Measurements from ENCODE around the gene CCDC171.

Gene CCDC171

DNA sequence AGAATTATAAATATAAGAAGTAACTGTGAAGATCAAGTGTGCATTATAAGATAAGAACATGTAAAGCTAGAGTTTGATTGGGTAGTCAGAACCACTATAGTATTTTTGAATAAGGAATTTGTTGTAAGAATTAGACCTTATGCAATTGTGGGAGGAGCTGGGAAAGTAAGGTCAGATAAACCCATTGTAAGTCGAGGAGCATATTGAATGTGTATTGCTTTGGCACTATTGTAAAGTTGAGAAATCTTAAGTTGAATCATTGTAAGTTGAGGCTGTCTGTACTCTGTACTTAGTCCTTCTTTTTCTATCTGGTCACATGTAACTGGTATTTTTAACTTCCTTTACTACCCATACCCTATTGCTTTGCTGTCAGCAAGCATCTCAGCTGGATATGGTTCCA, 158.7 kb downstream of the CCDC171 start:
- Histone ChIP-seq H3K18ac (ENCODE audit: low read length) (no peak overlapping the region), H2BK5ac (ENCODE audit: low read length) (no peak overlapping the region), H3K9ac (ENCODE audit: low read length) (no peak overlapping the region), H3K4ac (ENCODE audit: low read depth, low read length) (no peak overlapping the region), H3K4me2 (ENCODE audit: low read length) (no peak overlapping the region), H3K36me3 (ENCODE audit: control insufficient read depth, insufficient read depth, low read length) (no peaks in the 10 kb centered on the region), H3K23ac (ENCODE audit: low read length) (no peak overlapping the region), H2BK120ac (ENCODE audit: low read depth, low read length) (no peak overlapping the region), H3K56ac (ENCODE audit: low read length) (no peak overlapping the region), H4K5ac (ENCODE audit: low read length) (no peak overlapping the region), H3K4me3 (ENCODE audit: low read length) (no peak overlapping the region), H4K8ac (ENCODE audit: low read depth, low read length) (no peak overlapping the region), H2AK5ac (ENCODE audit: low read length) (no peak overlapping the region), H3K27me3 (ENCODE audit: insufficient read depth, low read length, poor library complexity) (no peaks in the 10 kb centered on the region), H3K27ac (ENCODE audit: low read depth, low read length) (no peak overlapping the region), H2BK15ac (replicated peaks; ENCODE audit: low read depth) (no peak overlapping the region), H3K79me1 (ENCODE audit: low read length) (no peaks in the 10 kb centered on the region), H3K79me2 (ENCODE audit: control insufficient read depth, insufficient read depth, low read length) (no peaks in the 10 kb centered on the region), H3K4me1 (ENCODE audit: control insufficient read depth, low read depth, low read length) (no peaks in the 10 kb centered on the region)
- DNase-seq, result no peak
- WGBS (ENCODE audit: extremely low coverage, insufficient coverage, low lambda C conversion rate), result no CpG with 5 or more reads among the region's 1 CpG

DNA sequence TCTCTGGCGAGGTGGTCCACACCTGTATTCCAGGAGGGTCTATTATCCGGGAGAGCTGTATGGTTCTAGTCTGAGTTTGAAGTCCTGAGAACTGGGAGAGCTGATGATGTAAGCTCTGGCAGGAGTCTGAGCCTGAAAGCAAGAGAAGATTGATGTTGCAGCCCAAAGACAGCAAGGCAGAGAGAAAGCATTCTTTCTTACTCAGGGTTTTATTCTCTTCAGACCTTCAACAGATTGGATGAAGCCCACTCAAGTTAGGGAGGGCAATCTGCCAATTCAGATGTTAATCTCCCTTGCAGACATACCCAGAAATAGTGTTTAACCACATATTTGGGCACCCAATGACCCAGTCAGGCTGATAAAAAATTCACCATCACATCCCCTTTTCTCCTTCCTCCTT, 159.1 kb downstream of the CCDC171 start:
- Histone ChIP-seq H2AK5ac (ENCODE audit: low read length) (no peak overlapping the region), H2BK15ac (replicated peaks; ENCODE audit: low read depth) (no peak overlapping the region), H3K27me3 (ENCODE audit: insufficient read depth, low read length, poor library complexity) (no peaks in the 10 kb centered on the region), H2BK5ac (ENCODE audit: low read length) (no peak overlapping the region), H3K79me1 (ENCODE audit: low read length) (no peaks in the 10 kb centered on the region), H3K18ac (ENCODE audit: low read length) (no peak overlapping the region), H3K36me3 (ENCODE audit: control insufficient read depth, insufficient read depth, low read length) (no peaks in the 10 kb centered on the region), H3K56ac (ENCODE audit: low read length) (no peak overlapping the region), H3K4me1 (ENCODE audit: control insufficient read depth, low read depth, low read length) (no peaks in the 10 kb centered on the region), H3K9ac (ENCODE audit: low read length) (no peak overlapping the region), H3K79me2 (ENCODE audit: control insufficient read depth, insufficient read depth, low read length) (no peaks in the 10 kb centered on the region), H4K8ac (ENCODE audit: low read depth, low read length) (no peak overlapping the region), H4K5ac (ENCODE audit: low read length) (no peak overlapping the region), H3K4me2 (ENCODE audit: low read length) (no peak overlapping the region), H3K4ac (ENCODE audit: low read depth, low read length) (no peak overlapping the region), H3K23ac (ENCODE audit: low read length) (no peak overlapping the region), H3K27ac (ENCODE audit: low read depth, low read length) (no peak overlapping the region), H3K4me3 (ENCODE audit: low read length) (no peak overlapping the region), H2BK120ac (ENCODE audit: low read depth, low read length) (no peak overlapping the region)
- no CpG with 5 or more reads among the region's 2 CpGs for WGBS (ENCODE audit: extremely low coverage, insufficient coverage, low lambda C conversion rate)
- DNase-seq, result no peak

DNA sequence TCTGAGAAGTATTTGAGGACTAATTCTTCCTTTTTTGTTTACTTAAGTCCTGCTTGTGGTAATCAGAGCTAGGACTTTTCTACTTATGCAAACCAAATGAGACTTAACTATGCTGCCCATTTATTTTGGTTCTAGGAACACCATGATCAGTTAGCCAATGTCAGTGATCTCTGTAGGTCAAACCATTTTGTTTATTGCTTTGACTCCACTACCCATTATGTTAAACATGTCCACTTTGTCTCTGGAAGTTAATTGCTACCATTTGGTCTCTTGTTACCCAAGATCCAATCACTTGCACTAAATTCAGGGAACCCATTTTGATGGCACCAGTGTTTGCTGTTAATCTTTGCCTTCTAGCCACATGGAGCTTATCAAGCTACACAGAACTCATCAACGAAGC, 161.9 kb downstream of the CCDC171 start:
- no peak overlapping the region for H3K9ac ChIP-seq (ENCODE audit: low read length)
- H3K27ac ChIP-seq (ENCODE audit: low read depth, low read length), result no peak overlapping the region
- H3K79me2 ChIP-seq (ENCODE audit: control insufficient read depth, insufficient read depth, low read length), result no peaks in the 10 kb centered on the region
- no peak overlapping the region for H4K8ac ChIP-seq (ENCODE audit: low read depth, low read length)
- H3K4me1 ChIP-seq (ENCODE audit: control insufficient read depth, low read depth, low read length), result no peaks in the 10 kb centered on the region
- H3K18ac ChIP-seq (ENCODE audit: low read length), result no peak overlapping the region
- H4K5ac ChIP-seq (ENCODE audit: low read length), result no peak overlapping the region
- no peak overlapping the region for H3K56ac ChIP-seq (ENCODE audit: low read length)
- no CpG with 5 or more reads among the region's 1 CpG for WGBS (ENCODE audit: extremely low coverage, insufficient coverage, low lambda C conversion rate)
- H3K4me2 ChIP-seq (ENCODE audit: low read length), result no peak overlapping the region
- no peaks in the 10 kb centered on the region for H3K36me3 ChIP-seq (ENCODE audit: control insufficient read depth, insufficient read depth, low read length)
- no peak for DNase-seq
- H3K79me1 ChIP-seq (ENCODE audit: low read length), result no peaks in the 10 kb centered on the region
- no peak overlapping the region for H3K23ac ChIP-seq (ENCODE audit: low read length)
- no peak overlapping the region for H2BK120ac ChIP-seq (ENCODE audit: low read depth, low read length)
- H2BK5ac ChIP-seq (ENCODE audit: low read length), result no peak overlapping the region
- no peak overlapping the region for H3K4me3 ChIP-seq (ENCODE audit: low read length)
- no peak overlapping the region for H2AK5ac ChIP-seq (ENCODE audit: low read length)
- no peak overlapping the region for H3K4ac ChIP-seq (ENCODE audit: low read depth, low read length)
- no peaks in the 10 kb centered on the region for H3K27me3 ChIP-seq (ENCODE audit: insufficient read depth, low read length, poor library complexity)
- H2BK15ac ChIP-seq (replicated peaks; ENCODE audit: low read depth), result no peak overlapping the region

DNA sequence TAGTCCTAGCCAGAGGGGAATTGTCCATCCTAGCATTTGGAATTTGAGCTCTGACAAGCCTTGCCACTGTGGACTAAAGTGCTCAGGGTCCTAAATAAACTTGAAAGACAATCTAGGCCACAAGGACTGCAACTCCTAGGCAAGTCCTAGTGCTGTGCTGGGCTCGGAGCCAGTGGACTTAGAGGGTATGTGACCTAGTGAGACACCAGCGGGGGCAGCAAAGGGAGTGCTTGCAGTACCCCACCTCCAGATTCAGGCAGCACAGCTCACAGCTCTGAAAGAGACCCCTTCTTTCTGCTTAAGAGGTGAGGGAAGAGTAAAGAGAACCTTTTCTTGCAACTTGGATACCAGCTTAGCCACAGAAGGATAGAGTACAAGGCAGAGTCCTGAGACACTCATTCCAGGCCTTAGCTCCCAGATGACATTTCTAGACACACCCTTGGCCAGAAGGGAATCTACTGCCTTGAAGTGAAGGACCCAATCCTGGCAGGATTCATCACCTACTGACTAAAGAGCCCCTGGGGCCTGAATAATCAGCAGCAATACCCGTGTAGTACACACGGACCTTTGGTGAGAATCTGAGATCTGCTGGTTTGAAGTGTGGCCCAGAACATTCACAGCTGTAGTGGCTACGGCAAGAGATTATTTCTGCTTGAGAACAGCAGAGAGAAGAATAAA, 164.6 kb downstream of the CCDC171 start:
- Histone ChIP-seq H4K5ac (ENCODE audit: low read length) (no peak overlapping the region), H4K8ac (ENCODE audit: low read depth, low read length) (no peak overlapping the region), H2BK15ac (replicated peaks; ENCODE audit: low read depth) (no peak overlapping the region), H3K4ac (ENCODE audit: low read depth, low read length) (no peak overlapping the region), H3K79me2 (ENCODE audit: control insufficient read depth, insufficient read depth, low read length) (no peaks in the 10 kb centered on the region), H2BK120ac (ENCODE audit: low read depth, low read length) (no peak overlapping the region), H2AK5ac (ENCODE audit: low read length) (no peak overlapping the region), H3K27ac (ENCODE audit: low read depth, low read length) (no peak overlapping the region), H2BK5ac (ENCODE audit: low read length) (no peak overlapping the region), H3K4me3 (ENCODE audit: low read length) (no peak overlapping the region), H3K9ac (ENCODE audit: low read length) (no peak overlapping the region), H3K36me3 (ENCODE audit: control insufficient read depth, insufficient read depth, low read length) (no peaks in the 10 kb centered on the region), H3K18ac (ENCODE audit: low read length) (no peak overlapping the region), H3K23ac (ENCODE audit: low read length) (no peak overlapping the region), H3K27me3 (ENCODE audit: insufficient read depth, low read length, poor library complexity) (no peaks in the 10 kb centered on the region), H3K4me1 (ENCODE audit: control insufficient read depth, low read depth, low read length) (no peaks in the 10 kb centered on the region), H3K4me2 (ENCODE audit: low read length) (no peak overlapping the region), H3K56ac (ENCODE audit: low read length) (no peak overlapping the region), H3K79me1 (ENCODE audit: low read length) (no peaks in the 10 kb centered on the region)
- WGBS (ENCODE audit: extremely low coverage, insufficient coverage, low lambda C conversion rate), result no CpG with 5 or more reads among the region's 5 CpGs
- DNase-seq, result no peak

DNA sequence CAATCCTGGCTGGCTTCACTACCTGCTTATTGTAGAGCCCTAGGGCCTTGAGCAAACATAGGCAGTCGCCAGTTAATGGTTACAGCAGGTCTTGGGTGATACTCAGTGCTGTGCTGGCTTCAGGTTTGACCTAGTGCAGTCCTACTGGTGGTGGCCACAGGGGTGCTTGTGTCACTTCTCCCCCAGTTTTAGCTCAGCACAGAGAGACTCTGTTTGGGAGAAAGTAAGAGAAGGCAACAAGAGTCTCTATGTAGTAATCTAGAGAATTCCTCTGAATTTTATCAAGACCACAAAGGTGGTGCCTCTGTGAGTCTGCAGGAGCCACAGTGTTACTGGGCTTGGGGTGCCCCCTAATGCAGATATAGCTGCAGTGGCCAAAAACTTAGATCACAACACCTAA, 165.6 kb downstream of the CCDC171 start:
- H3K56ac ChIP-seq (ENCODE audit: low read length), result no peak overlapping the region
- DNase-seq, result no peak
- H3K4ac ChIP-seq (ENCODE audit: low read depth, low read length), result no peak overlapping the region
- no peak overlapping the region for H3K23ac ChIP-seq (ENCODE audit: low read length)
- H2BK5ac ChIP-seq (ENCODE audit: low read length), result no peak overlapping the region
- no peak overlapping the region for H3K4me3 ChIP-seq (ENCODE audit: low read length)
- H3K79me1 ChIP-seq (ENCODE audit: low read length), result no peaks in the 10 kb centered on the region
- no peak overlapping the region for H3K4me2 ChIP-seq (ENCODE audit: low read length)
- no peaks in the 10 kb centered on the region for H3K4me1 ChIP-seq (ENCODE audit: control insufficient read depth, low read depth, low read length)
- H3K27me3 ChIP-seq (ENCODE audit: insufficient read depth, low read length, poor library complexity), result no peaks in the 10 kb centered on the region
- H2BK120ac ChIP-seq (ENCODE audit: low read depth, low read length), result no peak overlapping the region
- H3K36me3 ChIP-seq (ENCODE audit: control insufficient read depth, insufficient read depth, low read length), result no peaks in the 10 kb centered on the region
- H2BK15ac ChIP-seq (replicated peaks; ENCODE audit: low read depth), result no peak overlapping the region
- H2AK5ac ChIP-seq (ENCODE audit: low read length), result no peak overlapping the region
- no peak overlapping the region for H4K8ac ChIP-seq (ENCODE audit: low read depth, low read length)
- H3K18ac ChIP-seq (ENCODE audit: low read length), result no peak overlapping the region
- no peaks in the 10 kb centered on the region for H3K79me2 ChIP-seq (ENCODE audit: control insufficient read depth, insufficient read depth, low read length)
- H4K5ac ChIP-seq (ENCODE audit: low read length), result no peak overlapping the region
- no peak overlapping the region for H3K27ac ChIP-seq (ENCODE audit: low read depth, low read length)
- no CpG with 5 or more reads among the region's 1 CpG for WGBS (ENCODE audit: extremely low coverage, insufficient coverage, low lambda C conversion rate)
- H3K9ac ChIP-seq (ENCODE audit: low read length), result no peak overlapping the region

DNA sequence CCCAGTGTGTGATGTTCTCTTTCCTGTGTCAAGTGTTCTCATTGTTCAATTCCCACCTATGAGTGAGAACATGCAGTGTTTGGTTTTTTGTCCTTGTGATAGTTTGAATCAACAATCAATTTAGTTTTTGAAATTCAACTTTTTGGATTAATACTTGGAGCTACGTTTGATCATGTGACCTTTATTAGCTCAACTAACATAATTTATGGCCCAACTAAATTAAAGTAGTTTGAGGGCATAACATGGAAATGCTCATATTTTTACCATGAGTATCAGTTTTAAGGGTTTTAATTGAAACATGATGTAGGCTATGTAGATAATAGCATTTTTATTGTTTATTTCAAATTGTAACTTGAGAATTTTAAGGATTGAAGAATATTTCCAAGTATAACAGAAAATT, 168.0 kb downstream of the CCDC171 start:
- no peak overlapping the region for H3K4ac ChIP-seq (ENCODE audit: low read depth, low read length)
- WGBS (ENCODE audit: extremely low coverage, insufficient coverage, low lambda C conversion rate), result no CpG with 5 or more reads among the region's 1 CpG
- no peak overlapping the region for H4K8ac ChIP-seq (ENCODE audit: low read depth, low read length)

More for the DNA sequence above, 168.0 kb downstream of the CCDC171 start:
- Histone ChIP-seq H2BK15ac (replicated peaks; ENCODE audit: low read depth) (no peak overlapping the region), H2BK5ac (ENCODE audit: low read length) (no peak overlapping the region), H2AK5ac (ENCODE audit: low read length) (no peak overlapping the region), H4K5ac (ENCODE audit: low read length) (no peak overlapping the region), H3K79me1 (ENCODE audit: low read length) (no peaks in the 10 kb centered on the region), H3K9ac (ENCODE audit: low read length) (no peak overlapping the region), H3K27ac (ENCODE audit: low read depth, low read length) (no peak overlapping the region), H3K18ac (ENCODE audit: low read length) (no peak overlapping the region), H3K56ac (ENCODE audit: low read length) (no peak overlapping the region), H3K4me1 (ENCODE audit: control insufficient read depth, low read depth, low read length) (no peaks in the 10 kb centered on the region), H3K4me2 (ENCODE audit: low read length) (no peak overlapping the region), H3K4me3 (ENCODE audit: low read length) (no peak overlapping the region), H3K36me3 (ENCODE audit: control insufficient read depth, insufficient read depth, low read length) (no peaks in the 10 kb centered on the region), H3K79me2 (ENCODE audit: control insufficient read depth, insufficient read depth, low read length) (no peaks in the 10 kb centered on the region), H2BK120ac (ENCODE audit: low read depth, low read length) (no peak overlapping the region), H3K23ac (ENCODE audit: low read length) (no peak overlapping the region), H3K27me3 (ENCODE audit: insufficient read depth, low read length, poor library complexity) (no peaks in the 10 kb centered on the region)
- no peak for DNase-seq

Measured in mesendoderm (in vitro differentiated cells).